PC-9 (cell line): Measurements from ENCODE around the gene PHF10. TPM values are rescaled to one million over a fixed set of nuclear protein-coding genes. Genes with fewer than 3 reads are reported as not detected.

Experiments used
- BruUV-seq: library from RNA; stranded (reverse); fragments of 400-500 nt; replicated peaks from 2 replicates; lab custom pipeline; 2021; lab: Mats Ljungman, UMichigan
- CTCF ChIA-PET: fragments of 300-600 bp; sonication (Branson Sonifier 250); formaldehyde crosslinking; loops from one replicate; lab custom pipeline; 2022; ENCODE audit warnings: antibody characterized with exemption; lab: Charles Lee
- POLR2A ChIA-PET: fragments of 300-600 bp; sonication (Branson Sonifier 250); formaldehyde crosslinking; loops from one replicate; lab custom pipeline; 2022; ENCODE audit warnings: antibody characterized with exemption; ENCODE audit not compliant: unreplicated experiment; lab: Charles Lee
- DNase-seq, 2 experiments: peaks; one replicate each; pipeline versions ENCODE4 v3.0.0 to v3.0.0-alpha.2; 2015 to 2022; ENCODE audit warnings: mixed read lengths in 1 of 2
- H2AFZ ChIP-seq: fragments of 200-600 bp; sonication (generic); 2 replicates; pipeline ENCODE4 v1.8.1; 2017; ENCODE audit warnings: antibody characterized with exemption
- H3F3A ChIP-seq: fragments of 200-600 bp; sonication (generic); 2 replicates; pipeline ENCODE4 v1.8.1; 2017; ENCODE audit warnings: antibody characterized with exemption, mild to moderate bottlenecking, low read depth; ENCODE audit not compliant: insufficient read depth
- H3K27ac ChIP-seq: fragments of 200-600 bp; sonication (generic); 2 replicates; pipeline ENCODE4 v1.6.1; 2016; ENCODE audit warnings: mixed run types
- H3K27me3 ChIP-seq: fragments of 200-600 bp; sonication (generic); 2 replicates; pipeline ENCODE4 v1.6.1; 2016; ENCODE audit warnings: low read depth, mixed run types; ENCODE audit not compliant: insufficient read depth
- H3K36me3 ChIP-seq: fragments of 200-600 bp; sonication (generic); 2 replicates; pipeline ENCODE4 v1.6.1; 2016; ENCODE audit warnings: low read depth, mixed run types
- H3K4me1 ChIP-seq: fragments of 200-600 bp; sonication (generic); replicated peaks from 2 replicates; pipeline ENCODE4 v1.6.1; 2016; ENCODE audit warnings: mixed run types; ENCODE audit not compliant: insufficient read depth
- H3K4me2 ChIP-seq: fragments of 200-600 bp; sonication (generic); 2 replicates; pipeline ENCODE4 v1.6.1; 2017; ENCODE audit warnings: mixed run types
- H3K4me3 ChIP-seq: fragments of 200-600 bp; sonication (generic); 2 replicates; pipeline ENCODE4 v1.6.1; 2016; ENCODE audit warnings: mixed run types
- H3K79me2 ChIP-seq: fragments of 200-600 bp; sonication (generic); 2 replicates; pipeline ENCODE4 v1.6.1; 2017; ENCODE audit warnings: low read depth, mixed run types
- H3K9me2 ChIP-seq: fragments of 200-600 bp; sonication (generic); 2 replicates; pipeline ENCODE4 v1.8.1; 2017; ENCODE audit warnings: mild to moderate bottlenecking; ENCODE audit not compliant: insufficient read depth
- H3K9me3 ChIP-seq: fragments of 200-600 bp; sonication (generic); 2 replicates; pipeline ENCODE4 v1.8.1; 2016; ENCODE audit warnings: low read depth; ENCODE audit not compliant: insufficient read depth
- H4K20me1 ChIP-seq: fragments of 200-600 bp; sonication (generic); 2 replicates; pipeline ENCODE4 v1.8.1; 2017; ENCODE audit not compliant: insufficient read depth
- CTCF ChIP-seq: fragments of 200-600 bp; sonication (generic); conservative IDR thresholded peaks from 2 replicates; pipeline ENCODE4 v1.6.1; 2017; ENCODE audit warnings: mixed run types, antibody characterized with exemption, mild to moderate bottlenecking, moderate library complexity
- EZH2 ChIP-seq: fragments of 200-600 bp; sonication (generic); IDR thresholded peaks from 2 replicates; pipeline ENCODE4 v1.8.0; 2017; ENCODE audit warnings: antibody characterized with exemption, low read depth
- intact Hi-C: fragments of 100-400 bp; cut with micrococcal nuclease; formaldehyde crosslinking; loops from one replicate; pipeline ENCODE4 v1.10.0; 2022; ENCODE audit not compliant: unreplicated experiment
- total RNA-seq: library from RNA; stranded (reverse); gene quantifications from 2 replicates; pipeline ENCODE4 v1.2.3, GENCODE V29; 2021

PHF10 gene
- total RNA-seq, 1 experiment from 2014 or later: 21.7 TPM

GRCh38 chr6:169745405-169745804 lies 21.1 kb upstream of the PHF10 start:
- no peak overlapping the region for H3K4me3 ChIP-seq
- H3F3A ChIP-seq: no peaks in the 10 kb centered on the region
- no peaks in the 10 kb centered on the region for H3K9me2 ChIP-seq
- 0 out of 2 replicates have a peak, but pooled peaks cover 3% of the 10 kb centered on the region for H4K20me1 ChIP-seq
- peaks cover 12% of the 10 kb centered on the region for H3K79me2 ChIP-seq
- POLR2A ChIA-PET: no interaction called here
- no peak for DNase-seq
- H3K27me3 ChIP-seq: no peaks in the 10 kb centered on the region
- no TSS peak for BruUV-seq
- CTCF ChIA-PET: no interaction called here
- H3K27ac ChIP-seq: no peak overlapping the region
- H2AFZ ChIP-seq: no peak overlapping the region
- H3K36me3 ChIP-seq: no peaks in the 10 kb centered on the region
- no peaks in the 10 kb centered on the region for H3K9me3 ChIP-seq
- H3K4me1 ChIP-seq: peaks cover 5% of the 10 kb centered on the region
- no peak for TF ChIP-seq CTCF
- no peak overlapping the region for H3K4me2 ChIP-seq
- intact Hi-C loops: no loop called here

GRCh38 chr6:169741344-169741743 lies 17.0 kb upstream of the PHF10 start:
- ChIA-PET CTCF (no interaction called here), POLR2A (no interaction called here)
- H3K79me2 ChIP-seq: no peaks in the 10 kb centered on the region
- H3K4me3 ChIP-seq: no peak overlapping the region
- BruUV-seq: no TSS peak
- no peak overlapping the region for H3K4me2 ChIP-seq
- no peaks in the 10 kb centered on the region for H3F3A ChIP-seq
- H3K27ac ChIP-seq: no peak overlapping the region
- H3K9me2 ChIP-seq: no peaks in the 10 kb centered on the region
- 0 out of 2 replicates have a peak, but pooled peaks cover under 1% of the 10 kb centered on the region for H4K20me1 ChIP-seq
- no peak for DNase-seq
- no peak overlapping the region for H2AFZ ChIP-seq
- H3K27me3 ChIP-seq: no peaks in the 10 kb centered on the region
- H3K4me1 ChIP-seq: no peaks in the 10 kb centered on the region
- H3K9me3 ChIP-seq: no peaks in the 10 kb centered on the region
- TF ChIP-seq CTCF: no peak
- no peak for TF ChIP-seq EZH2
- intact Hi-C loops: no loop called here
- H3K36me3 ChIP-seq: no peaks in the 10 kb centered on the region

- no peaks in the 10 kb centered on the region for H3F3A ChIP-seq
- TF ChIP-seq EZH2: no peak
- H3K9me2 ChIP-seq: no peaks in the 10 kb centered on the region
- H3K4me1 ChIP-seq: no peaks in the 10 kb centered on the region
- H3K4me2 ChIP-seq: no peak overlapping the region
- no peaks in the 10 kb centered on the region for H3K9me3 ChIP-seq
- no peak for DNase-seq
- intact Hi-C loops: no loop called here
- no peaks in the 10 kb centered on the region; the same call in 1 of the 2 replicates for H3K27me3 ChIP-seq
- ChIA-PET CTCF (no interaction called here), POLR2A (no interaction called here)
- BruUV-seq: no TSS peak
- no peak overlapping the region for H2AFZ ChIP-seq
- no peaks in the 10 kb centered on the region for H3K79me2 ChIP-seq
- H3K4me3 ChIP-seq: no peak overlapping the region
- H3K36me3 ChIP-seq: no peaks in the 10 kb centered on the region
- H4K20me1 ChIP-seq: no peaks in the 10 kb centered on the region
- H3K27ac ChIP-seq: no peak overlapping the region
Observed at GRCh38 chr6:169738976-169739529, 14.8 kb upstream of the PHF10 start.
